Measurements from ENCODE around the gene TRIM41. TPM values are rescaled to one million over a fixed set of nuclear protein-coding genes. Genes with fewer than 3 reads are reported as not detected.
"Not testable (repeated sequence)": the region's sequence is repeated elsewhere in the genome, so short reads cannot be mapped to it uniquely, and the experiment has no call there.

The TRIM41 gene
- total RNA-seq, 2 experiments from 2014 or later: 21.4 to 24.0 TPM

DNA sequence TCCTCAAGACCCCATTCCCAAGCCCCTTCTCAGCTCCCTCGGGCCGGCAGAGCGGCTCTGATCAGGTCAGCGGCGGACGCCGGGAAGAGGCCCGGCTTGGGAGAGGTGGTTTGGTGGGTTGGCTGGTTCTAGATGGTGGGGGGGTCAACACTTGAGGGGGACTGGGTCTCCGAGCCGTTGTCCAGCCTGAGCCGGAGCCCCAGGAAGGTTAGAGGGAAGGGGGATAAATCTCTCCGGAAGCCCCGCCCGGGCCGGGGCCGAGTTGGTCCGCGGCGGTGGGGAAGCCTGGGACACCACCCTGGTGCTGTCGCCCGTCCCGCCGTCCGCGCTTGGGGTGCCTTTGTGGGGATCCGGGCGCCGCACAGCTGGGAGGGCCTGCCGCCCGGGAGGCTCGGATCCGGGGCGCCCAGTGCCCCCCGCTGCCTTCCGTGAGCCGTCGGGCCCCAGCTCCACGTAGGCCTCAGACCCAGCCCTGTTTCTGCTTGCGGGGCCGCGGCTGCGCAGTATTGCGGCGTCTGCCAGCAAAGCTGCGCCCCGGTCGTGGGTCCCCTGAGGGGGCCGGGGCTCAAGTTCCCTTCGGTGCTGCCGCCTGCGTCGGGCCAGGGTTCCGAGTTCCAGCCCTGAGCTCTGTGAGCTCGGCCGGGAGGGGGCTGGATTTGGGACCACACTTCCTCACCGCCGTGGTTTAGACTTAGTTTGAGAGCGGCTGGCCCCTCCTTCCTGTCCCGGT, 38.4 kb downstream of the TRIM41 start:
- H3K4me3 ChIP-seq (ENCODE audit: low read length): peak overlapping the region; percentile 85
- Mint-ChIP-seq H3K9me3 (no peaks in the 10 kb centered on the region), H3K27me3 (no peaks in the 10 kb centered on the region), H3K4me1 (ENCODE audit: low read depth) (peaks cover 46% of the 10 kb centered on the region), H3K4me3 (peak overlapping the region; percentile 100), H3K27ac (peak overlapping the region; percentile 95), H3K36me3 (ENCODE audit: low read depth) (peaks cover 46% of the 10 kb centered on the region)
- DNase-seq (peak in 13 of 14 experiments; percentile 59 to 90 (median 71)), ATAC-seq (ENCODE audit: poor library complexity) (peak; percentile 67)
- H3K4me1 ChIP-seq (ENCODE audit: insufficient read depth, low read length): peaks cover 43% of the 10 kb centered on the region
- POLR2A ChIA-PET: interaction anchor here (0.7 to 4.4 kb wide), 19 partner anchors 10 to 1638 kb away, joined by 3 to 244 read pairs (median 10); partner anchors contain the start of genes HNRNPH1, RACK1, TRIM41 and TRIM7
- H3K36me3 ChIP-seq (ENCODE audit: insufficient read depth, low read length): peaks cover 14% of the 10 kb centered on the region
- no peaks in the 10 kb centered on the region for H3K27me3 ChIP-seq (ENCODE audit: control insufficient read depth in 1 of 2, insufficient read depth in 2 of 2, low read length in 2 of 2)
- TF ChIP-seq, protein P1, sequence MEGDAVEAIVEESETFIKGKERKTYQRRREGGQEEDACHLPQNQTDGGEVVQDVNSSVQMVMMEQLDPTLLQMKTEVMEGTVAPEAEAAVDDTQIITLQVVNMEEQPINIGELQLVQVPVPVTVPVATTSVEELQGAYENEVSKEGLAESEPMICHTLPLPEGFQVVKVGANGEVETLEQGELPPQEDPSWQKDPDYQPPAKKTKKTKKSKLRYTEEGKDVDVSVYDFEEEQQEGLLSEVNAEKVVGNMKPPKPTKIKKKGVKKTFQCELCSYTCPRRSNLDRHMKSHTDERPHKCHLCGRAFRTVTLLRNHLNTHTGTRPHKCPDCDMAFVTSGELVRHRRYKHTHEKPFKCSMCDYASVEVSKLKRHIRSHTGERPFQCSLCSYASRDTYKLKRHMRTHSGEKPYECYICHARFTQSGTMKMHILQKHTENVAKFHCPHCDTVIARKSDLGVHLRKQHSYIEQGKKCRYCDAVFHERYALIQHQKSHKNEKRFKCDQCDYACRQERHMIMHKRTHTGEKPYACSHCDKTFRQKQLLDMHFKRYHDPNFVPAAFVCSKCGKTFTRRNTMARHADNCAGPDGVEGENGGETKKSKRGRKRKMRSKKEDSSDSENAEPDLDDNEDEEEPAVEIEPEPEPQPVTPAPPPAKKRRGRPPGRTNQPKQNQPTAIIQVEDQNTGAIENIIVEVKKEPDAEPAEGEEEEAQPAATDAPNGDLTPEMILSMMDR (IDR thresholded peaks at IDR 0.05): no peak
- CTCF ChIA-PET: interaction anchor here (0.7 to 3.3 kb wide), 10 partner anchors 10 to 95 kb away, joined by 3 to 23 read pairs (median 3); partner anchors contain the start of genes RACK1 and TRIM41
- intact Hi-C loops (cut with DNase I, micrococcal nuclease): loop anchor here (1.0 to 5.0 kb wide), 5 partner anchors 15 to 399 kb away; partner anchors contain the start of genes TRIM41 (in 2 of the 2) and ZFP62 (in 1 of the 2)
- H3K27ac ChIP-seq (ENCODE audit: low read depth in 1 of 2, low read length in 2 of 2): peak overlapping the region; percentile 98 to 99
- H3K9me3 ChIP-seq (ENCODE audit: control insufficient read depth in 1 of 2, insufficient read depth in 1 of 2, low read length in 2 of 2): no peaks in the 10 kb centered on the region

DNA sequence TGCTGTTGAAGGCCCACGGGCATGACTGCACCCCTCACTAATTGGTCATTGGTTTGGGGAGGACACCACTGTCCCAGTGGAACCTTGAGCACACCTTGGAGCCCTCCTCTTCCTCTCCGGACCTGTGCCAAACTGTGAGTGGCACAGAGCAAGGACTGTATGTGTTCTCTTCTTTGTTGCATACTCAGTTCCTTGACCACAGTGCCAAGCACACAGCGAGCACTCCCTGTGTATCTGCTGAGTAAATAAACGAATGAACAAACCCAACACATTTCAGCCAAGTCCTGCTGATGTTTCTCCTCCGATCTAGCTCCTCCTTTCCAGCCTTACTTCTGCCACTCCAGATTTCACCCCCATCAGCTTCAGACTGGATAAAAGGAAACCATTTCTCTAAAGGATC, 40.6 kb downstream of the TRIM41 start:
- no peaks in the 10 kb centered on the region for H3K9me3 ChIP-seq (ENCODE audit: control insufficient read depth in 1 of 2, insufficient read depth in 1 of 2, low read length in 2 of 2)
- H3K27me3 Mint-ChIP-seq: no peaks in the 10 kb centered on the region
- no peaks in the 10 kb centered on the region for H3K9me3 Mint-ChIP-seq
- H3K36me3 ChIP-seq (ENCODE audit: insufficient read depth, low read length): peaks cover 14% of the 10 kb centered on the region
- H3K27ac ChIP-seq (ENCODE audit: low read depth in 1 of 2, low read length in 2 of 2): no peak overlapping the region
- peaks cover 30% of the 10 kb centered on the region for H3K4me1 ChIP-seq (ENCODE audit: insufficient read depth, low read length)
- DNase-seq: no peak
- ChIA-PET POLR2A (interaction anchor here (1.0 kb wide), 1 partner anchor 75 kb away, joined by 8 read pairs; no protein-coding TSS in a partner anchor), CTCF (no interaction called here)
- peak overlapping the region; percentile 77 for H3K4me3 Mint-ChIP-seq
- H3K4me1 Mint-ChIP-seq (ENCODE audit: low read depth): peaks cover 24% of the 10 kb centered on the region
- no peak overlapping the region for H3K4me3 ChIP-seq (ENCODE audit: low read length)
- no peaks in the 10 kb centered on the region for H3K27me3 ChIP-seq (ENCODE audit: control insufficient read depth in 1 of 2, insufficient read depth in 2 of 2, low read length in 2 of 2)
- no peak for ATAC-seq (ENCODE audit: poor library complexity)
- H3K27ac Mint-ChIP-seq: peak overlapping the region; percentile 95
- intact Hi-C loops (cut with DNase I, micrococcal nuclease): loop anchor here in 1 of 2 experiments (5.0 kb wide), 1 partner anchor 401 kb away; the partner anchor contains the start of gene ZFP62
- peaks cover 32% of the 10 kb centered on the region for H3K36me3 Mint-ChIP-seq (ENCODE audit: low read depth)
- TF ChIP-seq, protein P1 (IDR thresholded peaks at IDR 0.05): no peak

DNA sequence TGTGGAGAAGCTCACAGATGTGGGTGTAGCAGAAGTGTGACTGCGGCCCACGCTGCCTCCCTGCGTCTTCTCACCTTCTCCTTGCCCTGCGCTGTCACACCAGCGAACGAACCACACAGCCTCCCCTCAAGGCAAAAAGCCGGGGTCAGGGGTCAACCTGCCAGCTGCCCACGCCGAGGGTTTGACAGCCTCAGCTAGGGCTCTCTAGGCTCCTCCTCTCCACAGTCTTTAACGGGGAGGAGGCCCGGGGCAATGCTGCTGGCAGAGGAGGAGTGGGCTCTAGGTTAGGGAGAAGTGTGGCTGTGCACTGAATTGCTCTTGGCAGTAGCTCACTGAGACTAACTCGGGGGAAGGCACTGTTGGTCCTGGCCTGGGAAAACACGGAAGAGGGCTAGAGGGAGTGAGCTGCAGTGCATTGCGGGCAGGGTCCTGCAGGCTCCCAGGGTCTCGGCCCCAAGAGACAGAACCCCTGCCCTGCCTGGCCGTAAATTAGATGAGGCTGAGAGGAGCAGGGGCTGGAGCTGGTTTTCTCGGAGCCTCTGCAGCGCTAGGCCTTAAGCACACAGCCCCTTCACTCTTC, 42.1 kb downstream of the TRIM41 start:
- H3K27ac Mint-ChIP-seq: peak overlapping the region; percentile 62
- H3K9me3 Mint-ChIP-seq: no peaks in the 10 kb centered on the region
- peak overlapping the region; percentile 67 for H3K4me3 Mint-ChIP-seq
- H3K27me3 Mint-ChIP-seq: no peaks in the 10 kb centered on the region
- ChIA-PET CTCF (no interaction called here), POLR2A (no interaction called here)
- no peaks in the 10 kb centered on the region for H3K27me3 ChIP-seq (ENCODE audit: control insufficient read depth in 1 of 2, insufficient read depth in 2 of 2, low read length in 2 of 2)
- no peak overlapping the region for H3K27ac ChIP-seq (ENCODE audit: low read depth in 1 of 2, low read length in 2 of 2)
- peak in 1 of 14 experiments; percentile 15 for DNase-seq
- no peak overlapping the region for H3K4me3 ChIP-seq (ENCODE audit: low read length)
- H3K4me1 ChIP-seq (ENCODE audit: insufficient read depth, low read length): peaks cover 15% of the 10 kb centered on the region
- H3K36me3 Mint-ChIP-seq (ENCODE audit: low read depth): peaks cover 30% of the 10 kb centered on the region
- intact Hi-C loops (cut with DNase I, micrococcal nuclease): no loop called here
- H3K9me3 ChIP-seq (ENCODE audit: control insufficient read depth in 1 of 2, insufficient read depth in 1 of 2, low read length in 2 of 2): no peaks in the 10 kb centered on the region
- peaks cover 9% of the 10 kb centered on the region for H3K4me1 Mint-ChIP-seq (ENCODE audit: low read depth)
- peaks cover 14% of the 10 kb centered on the region for H3K36me3 ChIP-seq (ENCODE audit: insufficient read depth, low read length)
- ATAC-seq (ENCODE audit: poor library complexity): no peak
- TF ChIP-seq, protein P1 (IDR thresholded peaks at IDR 0.05): no peak

DNA sequence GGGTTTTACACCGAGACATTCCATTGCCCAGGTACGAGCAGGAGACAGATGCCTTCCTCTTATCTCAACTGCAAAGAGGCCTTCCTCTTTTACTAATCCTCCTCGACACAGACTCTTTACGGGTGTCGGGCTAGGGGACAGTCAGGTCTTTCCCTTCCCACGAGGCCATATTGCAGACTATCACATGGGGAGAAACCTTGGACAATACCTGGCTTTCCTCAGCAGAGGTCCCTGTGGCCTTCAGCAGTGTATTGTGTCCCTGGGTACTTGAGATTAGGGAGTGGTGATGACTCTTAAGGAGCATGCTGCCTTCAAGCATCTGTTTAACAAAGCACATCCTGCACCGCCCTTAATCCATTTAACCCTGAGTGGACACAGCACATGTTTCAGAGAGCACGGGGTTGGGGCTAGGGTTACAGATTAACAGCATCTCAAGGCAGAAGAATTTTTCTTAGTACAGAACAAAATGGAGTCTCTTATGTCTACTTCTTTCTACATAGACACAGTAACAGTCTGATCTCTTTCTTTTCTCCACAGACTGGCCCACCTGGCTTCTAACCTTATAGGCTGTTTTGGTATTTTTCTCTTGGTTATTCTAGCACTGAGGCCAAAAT, 44.3 kb downstream of the TRIM41 start:
- intact Hi-C loops (cut with DNase I, micrococcal nuclease): not testable (repeated sequence)

More for the DNA sequence above, 44.3 kb downstream of the TRIM41 start:
- CTCF ChIA-PET; H3K4me3 Mint-ChIP-seq; H3K9me3 Mint-ChIP-seq; H3K27ac Mint-ChIP-seq; H3K27ac ChIP-seq (ENCODE audit: low read depth in 1 of 2, low read length in 2 of 2); H3K27me3 ChIP-seq (ENCODE audit: control insufficient read depth in 1 of 2, insufficient read depth in 2 of 2, low read length in 2 of 2); H3K4me3 ChIP-seq (ENCODE audit: low read length); DNase-seq; H3K27me3 Mint-ChIP-seq; H3K9me3 ChIP-seq (ENCODE audit: control insufficient read depth in 1 of 2, insufficient read depth in 1 of 2, low read length in 2 of 2); H3K4me1 ChIP-seq (ENCODE audit: insufficient read depth, low read length); POLR2A ChIA-PET; H3K4me1 Mint-ChIP-seq (ENCODE audit: low read depth); ATAC-seq (ENCODE audit: poor library complexity): not testable (repeated sequence)
- peaks cover 15% of the 10 kb centered on the region for H3K36me3 Mint-ChIP-seq (ENCODE audit: low read depth)
- peaks cover 18% of the 10 kb centered on the region for H3K36me3 ChIP-seq (ENCODE audit: insufficient read depth, low read length)
